Measurements from ENCODE around the gene MSRB1.

Gene MSRB1

DNA sequence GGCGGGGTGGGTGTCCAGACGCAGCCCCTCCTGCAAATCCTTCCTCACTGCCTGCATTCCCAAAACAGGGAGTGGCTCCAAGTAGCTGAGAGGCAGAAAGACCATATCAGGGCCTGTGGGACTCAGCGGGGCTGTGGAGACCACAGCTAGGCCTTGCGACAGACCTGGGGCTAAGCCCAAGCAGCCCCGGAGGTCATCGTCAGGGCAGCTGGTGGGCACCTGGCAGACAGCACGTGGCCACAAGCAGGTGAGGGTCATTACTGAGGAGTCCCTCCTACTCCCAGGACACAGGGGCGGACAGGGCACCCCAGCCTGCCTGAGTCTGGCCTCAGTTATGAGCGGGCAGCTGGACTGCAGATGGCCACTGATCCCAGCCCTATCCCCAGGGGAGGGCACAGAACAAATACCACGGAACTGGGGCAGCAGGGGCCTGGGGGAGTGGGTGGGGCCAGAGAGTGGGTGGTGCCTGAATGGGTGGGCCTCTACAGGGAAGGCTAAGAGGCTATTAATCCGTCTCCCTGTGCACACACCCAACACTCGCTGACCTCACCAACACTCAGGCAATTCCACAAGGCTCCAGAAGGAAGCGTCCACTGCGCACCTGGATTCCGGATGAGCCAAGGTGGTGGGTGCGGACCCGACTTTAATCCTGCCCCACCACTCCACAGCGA is 33.3 kb downstream of the MSRB1 start:
- Histone ChIP-seq H3K27me3 (ENCODE audit: insufficient read depth, low read depth, severe bottlenecking) (no peaks in the 10 kb centered on the region), H3K27ac (peak overlapping the region; percentile 61), H3K9me3 (ENCODE audit: severe bottlenecking) (no peaks in the 10 kb centered on the region), H3K36me3 (no peaks in the 10 kb centered on the region), H3K4me3 (ENCODE audit: low read depth, low read length) (no peak overlapping the region)
- DNase-seq, result peak; percentile 97
- TF ChIP-seq, protein P1, sequence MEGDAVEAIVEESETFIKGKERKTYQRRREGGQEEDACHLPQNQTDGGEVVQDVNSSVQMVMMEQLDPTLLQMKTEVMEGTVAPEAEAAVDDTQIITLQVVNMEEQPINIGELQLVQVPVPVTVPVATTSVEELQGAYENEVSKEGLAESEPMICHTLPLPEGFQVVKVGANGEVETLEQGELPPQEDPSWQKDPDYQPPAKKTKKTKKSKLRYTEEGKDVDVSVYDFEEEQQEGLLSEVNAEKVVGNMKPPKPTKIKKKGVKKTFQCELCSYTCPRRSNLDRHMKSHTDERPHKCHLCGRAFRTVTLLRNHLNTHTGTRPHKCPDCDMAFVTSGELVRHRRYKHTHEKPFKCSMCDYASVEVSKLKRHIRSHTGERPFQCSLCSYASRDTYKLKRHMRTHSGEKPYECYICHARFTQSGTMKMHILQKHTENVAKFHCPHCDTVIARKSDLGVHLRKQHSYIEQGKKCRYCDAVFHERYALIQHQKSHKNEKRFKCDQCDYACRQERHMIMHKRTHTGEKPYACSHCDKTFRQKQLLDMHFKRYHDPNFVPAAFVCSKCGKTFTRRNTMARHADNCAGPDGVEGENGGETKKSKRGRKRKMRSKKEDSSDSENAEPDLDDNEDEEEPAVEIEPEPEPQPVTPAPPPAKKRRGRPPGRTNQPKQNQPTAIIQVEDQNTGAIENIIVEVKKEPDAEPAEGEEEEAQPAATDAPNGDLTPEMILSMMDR (IDR thresholded peaks at IDR 0.05; ENCODE audit: low read depth, low read length), result 0 out of 2 replicates have a peak, but pooled peaks have one; percentile 20

GRCh38 chr16:1908983-1909382 is 34.0 kb downstream of the MSRB1 start:
- Histone ChIP-seq H3K27me3 (ENCODE audit: insufficient read depth, low read depth, severe bottlenecking) (no peaks in the 10 kb centered on the region), H3K4me3 (ENCODE audit: low read depth, low read length) (no peak overlapping the region), H3K27ac (peak overlapping the region; percentile 51), H3K9me3 (ENCODE audit: severe bottlenecking) (no peaks in the 10 kb centered on the region), H3K36me3 (no peaks in the 10 kb centered on the region)
- no peak for DNase-seq
- TF ChIP-seq, protein P1 (IDR thresholded peaks at IDR 0.05; ENCODE audit: low read depth, low read length), result no peak

DNA sequence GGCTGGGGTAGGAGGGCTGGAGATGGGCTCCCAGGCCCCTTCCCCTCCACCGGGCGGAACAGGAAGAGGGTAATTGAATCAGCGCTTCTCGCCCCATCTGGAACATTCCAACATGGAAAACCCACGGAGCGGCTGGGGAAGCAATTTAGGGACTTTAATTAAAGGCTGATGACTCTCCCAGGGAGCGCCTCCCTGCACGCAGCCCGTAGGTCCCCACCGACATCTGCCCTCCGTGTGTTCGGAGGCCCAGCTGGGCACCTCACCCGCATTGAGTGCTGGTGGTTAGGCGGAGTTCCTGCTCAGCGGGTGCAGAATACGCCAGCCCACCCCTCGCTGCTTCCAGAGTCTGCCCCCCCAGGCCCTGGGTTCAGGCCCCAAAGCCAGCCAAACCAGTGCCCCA is 34.8 kb downstream of the MSRB1 start:
- no peak for DNase-seq
- Histone ChIP-seq H3K27me3 (ENCODE audit: insufficient read depth, low read depth, severe bottlenecking) (no peaks in the 10 kb centered on the region), H3K27ac (no peak overlapping the region)

GRCh38 chr16:1907226-1907860 is 35.7 kb downstream of the MSRB1 start:
- H3K36me3 ChIP-seq, result no peaks in the 10 kb centered on the region
- H3K27ac ChIP-seq, result no peak overlapping the region
- H3K27me3 ChIP-seq (ENCODE audit: insufficient read depth, low read depth, severe bottlenecking), result no peaks in the 10 kb centered on the region
- no peak for DNase-seq
- no peaks in the 10 kb centered on the region for H3K9me3 ChIP-seq (ENCODE audit: severe bottlenecking)
- no peak overlapping the region for H3K4me3 ChIP-seq (ENCODE audit: low read depth, low read length)
- TF ChIP-seq, protein P1 (IDR thresholded peaks at IDR 0.05; ENCODE audit: low read depth, low read length), result no peak

More for the DNA sequence above, 34.8 kb downstream of the MSRB1 start:
- Histone ChIP-seq H3K36me3 (no peaks in the 10 kb centered on the region), H3K4me3 (ENCODE audit: low read depth, low read length) (no peak overlapping the region), H3K9me3 (ENCODE audit: severe bottlenecking) (no peaks in the 10 kb centered on the region)
- TF ChIP-seq, protein P1 (IDR thresholded peaks at IDR 0.05; ENCODE audit: low read depth, low read length), result no peak

DNA sequence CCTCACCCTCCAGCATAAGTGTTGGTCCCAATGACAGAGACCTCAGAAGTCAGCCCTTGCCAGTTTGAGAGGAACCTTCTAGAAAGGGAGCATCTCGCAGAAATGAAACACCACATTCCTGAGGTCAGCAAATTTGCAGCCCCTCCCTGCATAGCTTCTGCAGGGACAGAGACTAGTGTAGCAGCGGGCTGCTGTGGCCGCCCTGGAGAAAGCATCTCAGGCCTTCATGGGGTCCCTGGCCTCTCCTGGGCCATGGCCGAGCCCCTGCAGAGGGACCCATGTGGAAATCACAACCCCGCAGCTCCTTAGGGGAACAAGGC is 36.2 kb downstream of the MSRB1 start:
- H3K36me3 ChIP-seq, result no peaks in the 10 kb centered on the region
- no peaks in the 10 kb centered on the region for H3K9me3 ChIP-seq (ENCODE audit: severe bottlenecking)
- TF ChIP-seq, protein P1 (IDR thresholded peaks at IDR 0.05; ENCODE audit: low read depth, low read length), result no peak
- DNase-seq, result no peak
- H3K4me3 ChIP-seq (ENCODE audit: low read depth, low read length), result no peak overlapping the region
- no peaks in the 10 kb centered on the region for H3K27me3 ChIP-seq (ENCODE audit: insufficient read depth, low read depth, severe bottlenecking)
- H3K27ac ChIP-seq, result no peak overlapping the region
